WTC11 (cell line): Measurements from ENCODE around the gene GOLGA2.

ENCODE experiments used
- ETV6 ChIP-seq: sonication (generic); formaldehyde crosslinking; IDR thresholded peaks from 2 replicates; pipeline ENCODE4 v1.8.1; 2022; ENCODE audit warnings: mild to moderate bottlenecking, missing genetic modification reagents
- IRF2 ChIP-seq: sonication (generic); formaldehyde crosslinking; IDR thresholded peaks from 2 replicates; pipeline ENCODE4 v1.8.0; 2022; ENCODE audit warnings: low read depth, missing genetic modification reagents, borderline replicate concordance
- KAT7 ChIP-seq: sonication (generic); formaldehyde crosslinking; IDR thresholded peaks from 2 replicates; pipeline ENCODE4 v1.8.1; 2023; ENCODE audit warnings: missing genetic modification reagents, mild to moderate bottlenecking, borderline replicate concordance
- TF ChIP-seq, protein P1 (sequence below): fragments of 200-600 bp; IDR thresholded peaks from 2 replicates; pipeline ENCODE4 v1.8.0; 2022; ENCODE audit warnings: antibody characterized with exemption
- TF ChIP-seq, protein P2 (sequence below): sonication (generic); formaldehyde crosslinking; IDR thresholded peaks from 2 replicates; pipeline ENCODE4 v1.8.1; 2023; ENCODE audit warnings: mild to moderate bottlenecking, missing genetic modification reagents, moderate library complexity
- TF ChIP-seq, protein P3 (sequence below): fragments of 250-450 bp; sonication (Bioruptor Pico); IDR thresholded peaks from 2 replicates; pipeline ENCODE4 v2.1.2; 2022; ENCODE audit warnings: mild to moderate bottlenecking, moderate library complexity

DNA sequence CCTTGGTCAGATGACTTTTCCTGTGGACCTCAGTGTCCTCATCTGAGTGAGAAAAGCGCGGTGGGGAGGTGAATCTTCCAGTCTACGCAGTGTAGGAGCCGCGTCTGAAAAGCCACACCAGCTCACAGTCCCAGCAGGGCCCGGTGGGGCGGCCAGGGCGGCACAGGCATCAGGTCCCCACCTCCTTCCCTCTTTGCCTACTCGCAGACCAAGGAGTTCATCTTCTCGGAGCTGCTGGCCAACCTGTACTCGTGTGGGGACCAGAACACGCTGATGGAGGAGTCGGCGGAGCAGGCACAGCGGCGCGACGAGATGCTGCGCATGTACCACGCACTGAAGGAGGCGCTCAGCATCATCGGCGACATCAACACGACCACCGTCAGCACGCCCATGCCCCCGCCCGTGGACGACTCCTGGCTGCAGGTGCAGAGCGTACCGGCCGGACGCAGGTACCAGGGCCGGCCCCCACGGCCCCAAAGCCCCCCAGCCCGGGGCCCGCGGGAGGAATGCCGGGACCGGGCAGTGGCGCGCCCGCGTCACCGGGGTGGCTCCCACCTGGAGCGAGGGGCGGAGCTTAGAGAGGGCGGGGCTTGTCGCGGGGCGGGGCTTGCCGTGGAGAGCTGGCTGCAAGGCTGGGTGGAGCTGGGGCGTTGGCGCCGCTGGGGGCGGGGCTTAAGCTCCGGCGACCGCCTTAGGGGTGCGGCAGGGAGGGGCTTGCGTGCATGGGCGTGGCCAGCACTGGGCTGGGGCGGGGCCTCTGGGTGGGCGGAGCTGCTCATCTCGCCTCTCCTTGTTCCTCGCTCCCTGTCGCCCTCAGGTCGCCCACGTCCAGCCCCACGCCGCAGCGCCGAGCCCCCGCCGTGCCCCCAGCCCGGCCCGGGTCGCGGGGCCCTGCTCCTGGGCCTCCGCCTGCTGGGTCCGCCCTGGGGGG, 25.6 kb downstream of the GOLGA2 start:
- TF ChIP-seq, protein P1, sequence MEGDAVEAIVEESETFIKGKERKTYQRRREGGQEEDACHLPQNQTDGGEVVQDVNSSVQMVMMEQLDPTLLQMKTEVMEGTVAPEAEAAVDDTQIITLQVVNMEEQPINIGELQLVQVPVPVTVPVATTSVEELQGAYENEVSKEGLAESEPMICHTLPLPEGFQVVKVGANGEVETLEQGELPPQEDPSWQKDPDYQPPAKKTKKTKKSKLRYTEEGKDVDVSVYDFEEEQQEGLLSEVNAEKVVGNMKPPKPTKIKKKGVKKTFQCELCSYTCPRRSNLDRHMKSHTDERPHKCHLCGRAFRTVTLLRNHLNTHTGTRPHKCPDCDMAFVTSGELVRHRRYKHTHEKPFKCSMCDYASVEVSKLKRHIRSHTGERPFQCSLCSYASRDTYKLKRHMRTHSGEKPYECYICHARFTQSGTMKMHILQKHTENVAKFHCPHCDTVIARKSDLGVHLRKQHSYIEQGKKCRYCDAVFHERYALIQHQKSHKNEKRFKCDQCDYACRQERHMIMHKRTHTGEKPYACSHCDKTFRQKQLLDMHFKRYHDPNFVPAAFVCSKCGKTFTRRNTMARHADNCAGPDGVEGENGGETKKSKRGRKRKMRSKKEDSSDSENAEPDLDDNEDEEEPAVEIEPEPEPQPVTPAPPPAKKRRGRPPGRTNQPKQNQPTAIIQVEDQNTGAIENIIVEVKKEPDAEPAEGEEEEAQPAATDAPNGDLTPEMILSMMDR = no peak
- TF ChIP-seq KAT7 (no peak), IRF2 (CRISPR knock-in tag) (no peak), ETV6 (no peak)
- TF ChIP-seq, protein P2, sequence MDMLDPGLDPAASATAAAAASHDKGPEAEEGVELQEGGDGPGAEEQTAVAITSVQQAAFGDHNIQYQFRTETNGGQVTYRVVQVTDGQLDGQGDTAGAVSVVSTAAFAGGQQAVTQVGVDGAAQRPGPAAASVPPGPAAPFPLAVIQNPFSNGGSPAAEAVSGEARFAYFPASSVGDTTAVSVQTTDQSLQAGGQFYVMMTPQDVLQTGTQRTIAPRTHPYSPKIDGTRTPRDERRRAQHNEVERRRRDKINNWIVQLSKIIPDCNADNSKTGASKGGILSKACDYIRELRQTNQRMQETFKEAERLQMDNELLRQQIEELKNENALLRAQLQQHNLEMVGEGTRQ (CRISPR knock-in tag) = no peak
- TF ChIP-seq, protein P3, sequence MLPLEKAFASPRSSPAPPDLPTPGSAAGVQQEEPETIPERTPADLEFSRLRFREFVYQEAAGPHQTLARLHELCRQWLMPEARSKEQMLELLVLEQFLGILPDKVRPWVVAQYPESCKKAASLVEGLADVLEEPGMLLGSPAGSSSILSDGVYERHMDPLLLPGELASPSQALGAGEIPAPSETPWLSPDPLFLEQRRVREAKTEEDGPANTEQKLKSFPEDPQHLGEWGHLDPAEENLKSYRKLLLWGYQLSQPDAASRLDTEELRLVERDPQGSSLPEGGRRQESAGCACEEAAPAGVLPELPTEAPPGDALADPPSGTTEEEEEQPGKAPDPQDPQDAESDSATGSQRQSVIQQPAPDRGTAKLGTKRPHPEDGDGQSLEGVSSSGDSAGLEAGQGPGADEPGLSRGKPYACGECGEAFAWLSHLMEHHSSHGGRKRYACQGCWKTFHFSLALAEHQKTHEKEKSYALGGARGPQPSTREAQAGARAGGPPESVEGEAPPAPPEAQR (CRISPR knock-in tag) = no peak
